NCI-H2081 (cell line): ENCODE results near the gene PITRM1.
"Not testable (repeated sequence)": the region's sequence is repeated elsewhere in the genome, so short reads cannot be mapped to it uniquely, and the experiment has no call there.

ENCODE experiments used
- DNase-seq, 2 experiments: peaks; one replicate each; lab custom pipeline; 2025; lab: John Stamatoyannopoulos, UW

PITRM1 gene

GRCh38 chr10:3197348-3198003, 24.9 kb upstream of the PITRM1 start:
- DNase-seq, result peak; percentile 35 to 74

- no peak for DNase-seq
Observed at GRCh38 chr10:3196958-3197347, 24.4 kb upstream of the PITRM1 start.

GRCh38 chr10:3196482-3196881, 23.9 kb upstream of the PITRM1 start:
- DNase-seq, result no peak

- no peak for DNase-seq
Observed at GRCh38 chr10:3195726-3196125, 23.1 kb upstream of the PITRM1 start.

- DNase-seq, result no peak
Observed at GRCh38 chr10:3195286-3195685, 22.7 kb upstream of the PITRM1 start.

- no peak for DNase-seq
Observed at GRCh38 chr10:3194871-3195270, 22.3 kb upstream of the PITRM1 start.

- DNase-seq, result no peak
Observed at GRCh38 chr10:3193751-3194150, 21.2 kb upstream of the PITRM1 start.

GRCh38 chr10:3192856-3193635, 20.5 kb upstream of the PITRM1 start:
- peak; percentile 62 to 81 for DNase-seq

- DNase-seq, result no peak
Observed at GRCh38 chr10:3190817-3191216, 18.2 kb upstream of the PITRM1 start.

GRCh38 chr10:3187229-3187628, 14.6 kb upstream of the PITRM1 start:
- not testable (repeated sequence) for DNase-seq

- no peak for DNase-seq
Observed at GRCh38 chr10:3186368-3186767, 13.8 kb upstream of the PITRM1 start.

- no peak for DNase-seq
Observed at GRCh38 chr10:3185386-3185785, 12.8 kb upstream of the PITRM1 start.

GRCh38 chr10:3180355-3181025, 7.9 kb upstream of the PITRM1 start:
- no peak for DNase-seq

GRCh38 chr10:3179174-3179573, 6.6 kb upstream of the PITRM1 start:
- no peak for DNase-seq

GRCh38 chr10:3178042-3178441, 5.5 kb upstream of the PITRM1 start:
- DNase-seq, result no peak

- DNase-seq, result no peak
Observed at GRCh38 chr10:3173171-3173878, 743 bp upstream of the PITRM1 start.

GRCh38 chr10:3172081-3172445, 519 bp downstream of the PITRM1 start:
- peak in 1 of 2 experiments; percentile 37 for DNase-seq

- DNase-seq, result not testable (repeated sequence)
Observed at GRCh38 chr10:3171488-3171887, 1.1 kb downstream of the PITRM1 start.

GRCh38 chr10:3169673-3170072, 2.9 kb downstream of the PITRM1 start:
- DNase-seq, result peak; percentile 16 to 57

- DNase-seq, result peak; percentile 0 to 51
Observed at GRCh38 chr10:3169271-3169670, 3.3 kb downstream of the PITRM1 start.

GRCh38 chr10:3167611-3168330, 4.8 kb downstream of the PITRM1 start:
- DNase-seq, result no peak
